HEK293T (cell line): Measurements from ENCODE around the gene RRAS.
"Not testable (repeated sequence)": the region's sequence is repeated elsewhere in the genome, so short reads cannot be mapped to it uniquely, and the experiment has no call there.

Experiments used
- FOXK2 ChIP-seq: fragments of 450-650 bp; IDR thresholded peaks from 2 replicates; pipeline ENCODE4 v1.6.1; 2016; ENCODE audit warnings: mild to moderate bottlenecking
- L3MBTL2 ChIP-seq: fragments of 450-650 bp; conservative IDR thresholded peaks from 2 replicates; pipeline ENCODE4 v1.6.1; 2016; ENCODE audit warnings: mild to moderate bottlenecking

DNA sequence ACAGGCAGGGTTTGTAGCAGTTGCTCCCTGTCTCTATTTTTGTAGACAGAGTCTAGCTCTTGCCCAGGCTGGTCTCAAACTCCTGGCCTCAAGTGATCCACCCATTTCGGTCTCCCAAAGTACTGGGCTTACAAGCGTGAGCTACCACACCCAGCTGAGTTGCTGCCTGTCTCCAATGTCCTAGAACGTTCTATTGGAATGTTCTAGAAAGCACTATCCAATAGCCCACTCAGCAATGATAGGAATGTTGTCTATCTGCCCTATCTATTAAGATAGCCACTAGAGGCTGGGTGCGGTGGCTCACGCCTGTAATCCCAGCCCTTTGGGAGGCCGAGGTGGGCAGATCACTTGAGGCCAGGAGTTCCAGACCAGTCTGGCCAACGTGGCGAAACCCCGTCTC lies 6.7 kb downstream of the RRAS start:
- not testable (repeated sequence) for TF ChIP-seq FOXK2, L3MBTL2
